ENCODE data around the gene LAPTM5. TPM values are rescaled to one million over a fixed set of nuclear protein-coding genes. Genes with fewer than 3 reads are reported as not detected.

LAPTM5 gene
- total and polyA plus RNA-seq, 4 donors = 18.0 to 46.2 (median 28.1) TPM

- TF ChIP-seq TAF1 (conservative IDR thresholded peaks at IDR 0.05) = no peak
- TF ChIP-seq RXRA (IDR thresholded peaks at IDR 0.05) = no peak
Observed at GRCh38 chr1:30698401-30698981, 59.1 kb downstream of the LAPTM5 start.

GRCh38 chr1:30697571-30698376, 59.8 kb downstream of the LAPTM5 start:
- TF ChIP-seq, protein P1, sequence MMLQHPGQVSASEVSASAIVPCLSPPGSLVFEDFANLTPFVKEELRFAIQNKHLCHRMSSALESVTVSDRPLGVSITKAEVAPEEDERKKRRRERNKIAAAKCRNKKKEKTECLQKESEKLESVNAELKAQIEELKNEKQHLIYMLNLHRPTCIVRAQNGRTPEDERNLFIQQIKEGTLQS (IDR thresholded peaks at IDR 0.05) = no peak
- TF ChIP-seq RAD21 (IDR thresholded peaks at IDR 0.05) (no peak), FOXA1 (IDR thresholded peaks at IDR 0.05) (no peak), SP1 (IDR thresholded peaks at IDR 0.05) (no peak), HNF4G (IDR thresholded peaks at IDR 0.05) (no peak), YY1 (IDR thresholded peaks at IDR 0.05) (no peak), GABPA (IDR thresholded peaks at IDR 0.05 in 1 of 2, conservative IDR thresholded peaks at IDR 0.05 in 1 of 2) (no peak), TAF1 (conservative IDR thresholded peaks at IDR 0.05) (no peak), HNF4A (conservative IDR thresholded peaks at IDR 0.05) (no peak), RXRA (IDR thresholded peaks at IDR 0.05) (no peak), NR2F2 (IDR thresholded peaks at IDR 0.05) (no peak)
- TF ChIP-seq, protein P2, sequence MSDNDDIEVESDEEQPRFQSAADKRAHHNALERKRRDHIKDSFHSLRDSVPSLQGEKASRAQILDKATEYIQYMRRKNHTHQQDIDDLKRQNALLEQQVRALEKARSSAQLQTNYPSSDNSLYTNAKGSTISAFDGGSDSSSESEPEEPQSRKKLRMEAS (IDR thresholded peaks at IDR 0.05) = no peak
- TF ChIP-seq, protein P3, sequence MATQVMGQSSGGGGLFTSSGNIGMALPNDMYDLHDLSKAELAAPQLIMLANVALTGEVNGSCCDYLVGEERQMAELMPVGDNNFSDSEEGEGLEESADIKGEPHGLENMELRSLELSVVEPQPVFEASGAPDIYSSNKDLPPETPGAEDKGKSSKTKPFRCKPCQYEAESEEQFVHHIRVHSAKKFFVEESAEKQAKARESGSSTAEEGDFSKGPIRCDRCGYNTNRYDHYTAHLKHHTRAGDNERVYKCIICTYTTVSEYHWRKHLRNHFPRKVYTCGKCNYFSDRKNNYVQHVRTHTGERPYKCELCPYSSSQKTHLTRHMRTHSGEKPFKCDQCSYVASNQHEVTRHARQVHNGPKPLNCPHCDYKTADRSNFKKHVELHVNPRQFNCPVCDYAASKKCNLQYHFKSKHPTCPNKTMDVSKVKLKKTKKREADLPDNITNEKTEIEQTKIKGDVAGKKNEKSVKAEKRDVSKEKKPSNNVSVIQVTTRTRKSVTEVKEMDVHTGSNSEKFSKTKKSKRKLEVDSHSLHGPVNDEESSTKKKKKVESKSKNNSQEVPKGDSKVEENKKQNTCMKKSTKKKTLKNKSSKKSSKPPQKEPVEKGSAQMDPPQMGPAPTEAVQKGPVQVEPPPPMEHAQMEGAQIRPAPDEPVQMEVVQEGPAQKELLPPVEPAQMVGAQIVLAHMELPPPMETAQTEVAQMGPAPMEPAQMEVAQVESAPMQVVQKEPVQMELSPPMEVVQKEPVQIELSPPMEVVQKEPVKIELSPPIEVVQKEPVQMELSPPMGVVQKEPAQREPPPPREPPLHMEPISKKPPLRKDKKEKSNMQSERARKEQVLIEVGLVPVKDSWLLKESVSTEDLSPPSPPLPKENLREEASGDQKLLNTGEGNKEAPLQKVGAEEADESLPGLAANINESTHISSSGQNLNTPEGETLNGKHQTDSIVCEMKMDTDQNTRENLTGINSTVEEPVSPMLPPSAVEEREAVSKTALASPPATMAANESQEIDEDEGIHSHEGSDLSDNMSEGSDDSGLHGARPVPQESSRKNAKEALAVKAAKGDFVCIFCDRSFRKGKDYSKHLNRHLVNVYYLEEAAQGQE (IDR thresholded peaks at IDR 0.05) = no peak
- TF ChIP-seq, protein P4, sequence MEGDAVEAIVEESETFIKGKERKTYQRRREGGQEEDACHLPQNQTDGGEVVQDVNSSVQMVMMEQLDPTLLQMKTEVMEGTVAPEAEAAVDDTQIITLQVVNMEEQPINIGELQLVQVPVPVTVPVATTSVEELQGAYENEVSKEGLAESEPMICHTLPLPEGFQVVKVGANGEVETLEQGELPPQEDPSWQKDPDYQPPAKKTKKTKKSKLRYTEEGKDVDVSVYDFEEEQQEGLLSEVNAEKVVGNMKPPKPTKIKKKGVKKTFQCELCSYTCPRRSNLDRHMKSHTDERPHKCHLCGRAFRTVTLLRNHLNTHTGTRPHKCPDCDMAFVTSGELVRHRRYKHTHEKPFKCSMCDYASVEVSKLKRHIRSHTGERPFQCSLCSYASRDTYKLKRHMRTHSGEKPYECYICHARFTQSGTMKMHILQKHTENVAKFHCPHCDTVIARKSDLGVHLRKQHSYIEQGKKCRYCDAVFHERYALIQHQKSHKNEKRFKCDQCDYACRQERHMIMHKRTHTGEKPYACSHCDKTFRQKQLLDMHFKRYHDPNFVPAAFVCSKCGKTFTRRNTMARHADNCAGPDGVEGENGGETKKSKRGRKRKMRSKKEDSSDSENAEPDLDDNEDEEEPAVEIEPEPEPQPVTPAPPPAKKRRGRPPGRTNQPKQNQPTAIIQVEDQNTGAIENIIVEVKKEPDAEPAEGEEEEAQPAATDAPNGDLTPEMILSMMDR (IDR thresholded peaks at IDR 0.05; ENCODE audit: low read depth, low read length, missing input control) = no peak
- H3K9ac ChIP-seq (ENCODE audit: low read depth in 1 of 2, low read length in 2 of 2) = no peak overlapping the region

More at GRCh38 chr1:30698401-30698981, 59.1 kb downstream of the LAPTM5 start:
- no peak for DNase-seq (ENCODE audit: low spot score)
- H3K4me1 ChIP-seq (ENCODE audit: control insufficient read depth in 4 of 4, insufficient read depth in 4 of 4, low read length in 3 of 4) = no peaks in the 10 kb centered on the region
- H3K9ac ChIP-seq (ENCODE audit: low read depth in 1 of 2, low read length in 2 of 2) = no peak overlapping the region
- WGBS = 86% methylated on average over 17 of the region's 17 CpGs
- no peak overlapping the region for H3K4me3 ChIP-seq (ENCODE audit: low read depth in 1 of 3, low read length in 3 of 3)
- no peaks in the 10 kb centered on the region for H3K27me3 ChIP-seq (ENCODE audit: control insufficient read depth in 4 of 4, insufficient read depth in 4 of 4, low read length in 3 of 4)
- no peaks in the 10 kb centered on the region for H3K36me3 ChIP-seq (ENCODE audit: control insufficient read depth in 4 of 4, insufficient read depth in 3 of 4, low read depth in 1 of 4, low read length in 3 of 4)
- no peak overlapping the region for H3K27ac ChIP-seq (ENCODE audit: low read depth in 1 of 2, low read length in 2 of 2)
- no peaks in the 10 kb centered on the region for H3K9me3 ChIP-seq (ENCODE audit: control insufficient read depth in 4 of 4, low read length in 3 of 4)

More at GRCh38 chr1:30697571-30698376, 59.8 kb downstream of the LAPTM5 start:
- no peak overlapping the region for H3K27ac ChIP-seq (ENCODE audit: low read depth in 1 of 2, low read length in 2 of 2)
- DNase-seq (ENCODE audit: low spot score) = no peak
- H3K4me3 ChIP-seq (ENCODE audit: low read depth in 1 of 3, low read length in 3 of 3) = no peak overlapping the region
- 81% methylated on average over 9 of the region's 9 CpGs for WGBS
- H3K36me3 ChIP-seq (ENCODE audit: control insufficient read depth in 4 of 4, insufficient read depth in 3 of 4, low read depth in 1 of 4, low read length in 3 of 4) = no peaks in the 10 kb centered on the region
- no peaks in the 10 kb centered on the region for H3K27me3 ChIP-seq (ENCODE audit: control insufficient read depth in 4 of 4, insufficient read depth in 4 of 4, low read length in 3 of 4)
- no peaks in the 10 kb centered on the region for H3K4me1 ChIP-seq (ENCODE audit: control insufficient read depth in 4 of 4, insufficient read depth in 4 of 4, low read length in 3 of 4)
- H3K9me3 ChIP-seq (ENCODE audit: control insufficient read depth in 4 of 4, low read length in 3 of 4) = no peaks in the 10 kb centered on the region
